GM18873 (cell line): ENCODE results near the gene GMCL2.

Experiments
- ATAC-seq: cut with Tn5 transposase; IDR thresholded peaks from one replicate; pipeline ENCODE4 v1.9.1; 2021; ENCODE audit warnings: mild to moderate bottlenecking, moderate library complexity, moderate number of reproducible peaks; ENCODE audit not compliant: unreplicated experiment, low FRiP score

GMCL2 gene

DNA sequence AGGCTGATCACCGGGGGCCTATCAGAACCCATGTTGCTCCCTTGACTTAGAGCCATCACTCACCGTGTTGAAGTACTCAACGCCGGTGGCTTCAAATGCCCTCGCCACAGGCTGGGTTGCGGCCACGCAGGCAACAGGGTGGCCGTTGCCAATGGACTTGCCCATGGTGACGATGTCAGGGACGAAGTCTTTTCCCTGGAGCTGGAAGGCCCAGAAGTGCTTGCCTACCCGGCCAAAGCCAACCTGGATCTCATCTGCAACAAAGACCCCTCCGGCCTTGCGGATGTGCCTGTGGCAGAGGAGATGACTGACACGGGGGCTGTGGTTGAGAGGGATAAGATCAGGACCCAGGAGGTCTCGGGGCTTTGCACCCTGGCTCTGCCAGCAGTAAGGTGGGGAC, 35.1 kb upstream of the GMCL2 start:
- no peak for ATAC-seq

DNA sequence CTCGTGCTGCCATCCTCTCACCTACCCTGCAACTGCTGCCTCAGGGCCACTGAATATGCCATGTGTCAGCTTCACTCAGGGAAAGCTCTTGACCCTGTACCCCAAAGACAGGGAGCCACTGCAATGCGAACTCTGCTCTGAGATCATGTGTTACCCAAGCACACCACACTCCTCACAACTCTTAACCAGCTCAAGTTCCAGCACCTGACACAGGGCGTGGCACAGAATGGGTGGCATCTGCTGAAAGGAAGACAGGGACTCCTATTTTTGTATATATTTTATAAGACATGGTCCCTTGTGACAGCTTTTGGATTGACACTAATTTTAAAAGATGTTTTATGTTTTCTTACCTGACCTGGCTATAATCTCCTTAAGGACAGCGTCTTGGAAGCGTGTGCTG, 34.7 kb upstream of the GMCL2 start:
- ATAC-seq: no peak

DNA sequence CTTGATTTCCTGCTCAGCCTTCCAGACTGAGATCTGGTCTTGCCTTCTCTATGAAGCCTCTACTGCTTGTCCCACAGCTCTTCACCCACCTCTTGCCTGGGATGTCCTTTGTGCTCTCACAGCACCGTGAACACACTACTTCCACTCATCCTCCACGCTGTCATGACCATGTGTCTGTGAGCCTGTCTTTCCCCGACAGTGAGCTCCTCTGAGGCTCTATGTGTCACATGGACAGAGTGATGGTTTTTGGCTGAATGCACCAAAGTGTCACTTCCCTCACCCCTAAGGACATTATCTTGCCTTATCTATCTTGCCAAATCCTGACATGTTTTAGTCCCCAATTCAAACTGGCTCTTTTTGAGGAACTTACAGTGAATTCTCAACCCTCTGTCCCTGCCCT, 34.1 kb upstream of the GMCL2 start:
- no peak for ATAC-seq

DNA sequence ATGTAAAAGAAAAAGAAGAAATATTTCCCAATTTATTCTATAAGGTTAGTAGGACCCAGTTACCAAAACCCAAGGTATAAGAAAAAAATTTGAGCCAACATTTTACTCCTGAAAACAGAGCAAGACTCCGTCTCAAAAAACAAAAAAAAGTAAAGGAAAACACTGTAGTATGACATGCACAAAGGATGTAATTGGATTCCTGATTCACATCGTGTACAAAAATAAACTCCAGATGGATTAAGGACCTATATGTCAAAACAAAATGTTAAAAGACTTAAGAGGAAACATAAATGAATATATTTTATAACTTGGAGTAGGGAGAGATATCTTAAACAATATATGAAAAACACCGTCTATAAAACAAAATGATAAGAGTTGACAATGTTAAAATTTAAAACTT, 31.7 kb upstream of the GMCL2 start:
- ATAC-seq: no peak

DNA sequence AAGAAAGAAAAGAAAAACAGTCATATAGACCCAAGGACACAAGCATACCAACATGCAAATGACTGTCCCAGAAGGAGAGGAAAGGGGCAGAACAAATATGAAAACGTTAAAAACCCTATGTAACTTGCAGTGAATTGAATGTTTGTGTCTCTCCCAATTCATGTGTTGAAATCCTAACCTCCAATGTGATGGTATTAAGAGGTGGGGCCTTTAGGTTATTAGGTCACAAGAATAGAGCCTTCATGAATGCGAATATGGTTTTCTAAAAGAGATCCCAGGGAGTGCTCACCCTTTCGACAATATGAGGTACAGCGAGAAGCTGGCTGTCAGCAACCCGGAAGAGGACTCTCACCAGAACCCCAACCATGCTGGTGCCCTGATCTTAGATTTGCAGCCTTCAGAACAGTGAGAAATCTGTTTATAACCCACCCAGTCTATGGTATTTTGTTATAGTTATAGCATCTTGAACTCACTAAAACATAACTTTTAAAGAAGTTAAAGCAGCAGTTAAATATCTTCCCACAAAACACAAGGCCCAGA, 31.1 kb upstream of the GMCL2 start:
- no peak for ATAC-seq

DNA sequence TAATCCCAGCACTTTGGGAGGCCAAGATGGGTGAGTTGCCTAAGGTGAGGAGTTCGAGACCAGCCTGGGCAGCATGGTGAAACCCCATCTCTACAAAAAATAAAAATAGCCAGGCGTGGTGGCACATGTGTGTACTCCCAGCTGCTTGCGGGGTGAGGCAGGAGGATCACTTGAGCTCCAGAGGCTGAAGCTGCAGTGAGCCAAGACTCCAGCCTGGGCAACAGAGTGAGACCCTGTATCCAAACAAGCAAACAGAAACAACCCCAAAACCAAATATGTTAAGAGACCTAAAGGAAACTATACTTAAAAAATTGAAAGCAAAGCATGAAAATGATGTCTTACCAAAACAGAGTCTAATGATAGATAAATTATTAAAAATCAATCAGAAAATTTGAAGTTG, 29.6 kb upstream of the GMCL2 start:
- no peak for ATAC-seq

DNA sequence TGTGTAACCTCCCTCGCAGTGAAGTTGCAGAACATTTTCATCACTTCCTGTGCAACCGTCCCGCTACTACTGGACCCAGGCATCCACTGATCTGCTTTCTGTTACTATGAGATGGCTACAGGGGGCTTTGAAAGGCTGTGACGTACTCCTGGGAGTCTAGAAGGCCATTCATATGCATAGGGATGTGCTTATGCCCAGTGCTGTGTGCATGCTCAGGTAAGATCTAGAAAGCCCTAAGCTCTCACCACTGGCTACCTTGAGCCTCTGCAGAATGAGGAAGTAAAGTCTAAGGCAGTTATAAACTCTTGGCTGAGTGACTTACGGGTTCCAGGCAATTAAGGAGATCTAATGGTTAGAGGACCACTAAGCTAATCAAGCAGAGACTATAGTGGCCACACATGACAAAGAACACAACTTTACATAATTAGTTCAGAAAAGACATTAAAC, 28.9 kb upstream of the GMCL2 start:
- no peak for ATAC-seq

DNA sequence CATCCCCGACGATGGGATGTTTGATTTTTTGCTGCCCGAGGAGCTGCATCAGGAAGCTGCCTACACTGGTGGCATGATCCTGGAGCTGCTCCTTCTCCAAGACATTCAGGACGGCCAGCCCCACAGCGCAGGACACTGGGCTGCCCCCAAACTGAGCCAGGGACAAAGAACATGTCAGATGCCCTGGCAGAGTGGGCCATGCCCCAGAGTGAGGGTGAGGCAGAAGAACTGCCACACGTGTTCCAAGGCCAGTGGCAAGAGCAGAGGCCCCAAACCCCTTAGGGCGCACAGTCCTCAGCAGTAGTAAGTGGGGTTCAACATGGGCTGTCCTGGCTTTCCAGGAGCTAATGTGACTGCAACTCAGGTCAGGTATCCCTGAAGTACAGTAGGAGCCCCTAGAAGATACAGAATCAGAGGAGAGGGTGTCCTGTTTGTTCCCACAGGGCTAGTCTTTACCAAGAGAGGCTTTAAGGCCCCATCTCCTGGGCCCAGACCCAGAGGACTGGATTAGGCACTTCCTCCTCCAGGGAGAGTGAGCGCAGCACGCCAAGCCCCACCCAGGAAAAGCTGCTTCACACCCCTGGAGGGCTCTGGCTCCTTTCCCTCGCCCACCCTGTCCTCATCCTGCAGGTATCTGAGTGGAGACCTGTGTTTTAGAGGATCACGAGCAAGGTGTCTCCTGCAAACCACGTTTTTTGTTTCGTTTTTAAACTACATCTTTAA, 28.3 kb upstream of the GMCL2 start:
- ATAC-seq: no peak

DNA sequence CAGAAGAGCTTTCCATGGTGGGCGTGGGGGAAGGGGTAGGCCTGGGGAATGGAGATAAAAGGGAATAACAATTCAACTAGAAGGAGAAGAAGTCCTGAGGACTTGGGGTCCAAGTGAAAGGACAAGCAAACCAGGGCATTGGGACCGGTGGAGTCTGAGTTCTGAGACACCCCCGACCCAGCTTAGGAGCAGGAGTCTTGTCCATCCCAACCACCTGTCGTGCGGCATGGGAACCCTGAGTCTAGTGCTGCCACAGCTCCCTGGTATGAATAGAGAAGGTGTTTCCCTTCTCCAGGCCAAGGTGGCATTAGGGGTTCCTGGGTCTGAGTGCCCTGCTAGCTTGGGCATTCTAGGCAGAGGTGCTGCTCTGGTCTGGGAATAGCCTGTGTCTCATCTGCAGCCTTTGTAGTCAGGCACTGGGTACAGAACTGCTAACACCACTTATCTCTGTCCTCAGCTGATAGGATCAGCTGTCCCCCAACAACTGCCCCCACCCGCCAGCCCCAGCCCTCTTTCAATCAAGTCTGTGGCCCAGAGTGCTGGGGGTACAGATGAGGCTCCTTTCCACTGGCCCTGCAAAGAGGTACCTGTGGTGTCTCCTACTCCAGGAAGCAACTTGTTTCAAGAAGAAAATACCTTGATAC, 27.1 kb upstream of the GMCL2 start:
- ATAC-seq: no peak

DNA sequence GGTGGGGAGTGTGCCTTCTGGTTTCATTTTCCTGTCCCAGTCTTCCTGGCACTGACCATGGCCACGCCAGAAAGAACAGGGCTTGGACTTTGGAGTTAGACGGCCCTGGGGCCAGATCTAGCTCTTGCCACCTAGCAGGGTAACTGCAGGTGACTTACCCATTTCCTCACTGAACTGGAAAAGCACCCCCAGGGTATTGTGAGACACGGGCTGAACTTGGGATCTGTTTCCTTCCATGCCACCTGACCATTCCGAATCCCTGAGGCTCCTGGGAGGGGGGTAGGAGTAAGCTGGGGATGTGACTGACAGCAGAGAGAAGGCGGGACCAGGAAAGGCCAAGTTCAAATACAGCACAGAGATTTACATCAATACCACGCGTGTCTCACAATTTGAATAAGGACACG, 26.6 kb upstream of the GMCL2 start:
- no peak for ATAC-seq

DNA sequence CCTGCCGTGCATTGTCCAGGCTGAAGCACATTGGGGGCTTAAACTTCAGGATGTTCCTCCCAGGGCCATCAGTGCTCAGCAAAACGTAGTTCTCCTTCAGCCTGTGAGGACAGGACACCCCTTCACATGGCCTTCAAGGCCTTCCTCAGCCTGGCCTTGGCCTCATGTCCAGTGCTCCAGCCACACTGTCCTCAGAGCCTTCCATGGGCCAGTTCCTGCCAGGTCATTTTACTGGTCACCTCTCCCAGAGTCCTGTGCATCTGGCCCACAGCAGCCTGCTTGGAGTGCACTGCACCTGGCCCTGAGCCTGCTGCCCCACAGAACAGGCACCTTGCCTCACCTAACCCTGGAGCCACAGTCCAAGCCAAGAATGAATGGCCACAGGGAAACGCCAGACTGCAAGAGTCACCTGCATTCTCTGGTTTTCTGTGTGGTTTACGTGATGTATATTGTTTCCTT, 25.9 kb upstream of the GMCL2 start:
- no peak for ATAC-seq

DNA sequence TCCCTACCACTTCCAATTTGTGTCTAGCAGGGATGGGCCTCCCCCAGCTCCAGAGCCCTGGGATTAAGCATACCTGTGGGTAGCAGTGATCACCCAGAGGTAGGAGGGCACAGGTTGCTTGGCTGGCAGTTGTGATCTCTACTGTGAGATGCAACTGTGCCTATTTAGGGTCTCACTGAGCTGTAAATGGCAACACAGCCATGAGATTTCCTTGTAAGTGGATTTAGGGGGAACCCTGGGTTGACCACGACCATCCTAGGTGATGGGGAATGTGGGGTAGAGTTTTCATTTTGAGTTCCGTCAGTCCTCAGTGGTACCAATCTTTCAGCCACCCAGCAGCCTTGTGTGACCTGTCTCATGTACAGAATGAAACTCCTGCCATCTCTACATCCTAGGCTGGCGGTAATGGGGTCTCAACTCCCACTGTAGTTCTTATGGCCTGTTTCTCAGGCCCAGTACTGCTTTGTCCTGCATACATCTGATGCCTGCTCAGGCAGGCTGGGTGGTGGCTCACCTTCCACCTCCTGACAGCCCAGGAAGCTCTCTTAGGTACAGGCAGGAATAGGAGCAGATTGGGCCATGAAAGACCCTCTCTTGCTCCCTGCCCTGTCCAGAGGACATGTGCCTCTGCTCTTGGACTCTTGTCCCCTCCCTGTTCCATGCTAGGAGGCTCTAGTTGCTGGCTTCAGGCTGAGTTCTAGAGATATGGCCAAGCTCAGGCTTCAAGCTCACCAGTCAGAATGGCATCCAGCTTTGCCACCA, 25.3 kb upstream of the GMCL2 start:
- ATAC-seq: no peak

DNA sequence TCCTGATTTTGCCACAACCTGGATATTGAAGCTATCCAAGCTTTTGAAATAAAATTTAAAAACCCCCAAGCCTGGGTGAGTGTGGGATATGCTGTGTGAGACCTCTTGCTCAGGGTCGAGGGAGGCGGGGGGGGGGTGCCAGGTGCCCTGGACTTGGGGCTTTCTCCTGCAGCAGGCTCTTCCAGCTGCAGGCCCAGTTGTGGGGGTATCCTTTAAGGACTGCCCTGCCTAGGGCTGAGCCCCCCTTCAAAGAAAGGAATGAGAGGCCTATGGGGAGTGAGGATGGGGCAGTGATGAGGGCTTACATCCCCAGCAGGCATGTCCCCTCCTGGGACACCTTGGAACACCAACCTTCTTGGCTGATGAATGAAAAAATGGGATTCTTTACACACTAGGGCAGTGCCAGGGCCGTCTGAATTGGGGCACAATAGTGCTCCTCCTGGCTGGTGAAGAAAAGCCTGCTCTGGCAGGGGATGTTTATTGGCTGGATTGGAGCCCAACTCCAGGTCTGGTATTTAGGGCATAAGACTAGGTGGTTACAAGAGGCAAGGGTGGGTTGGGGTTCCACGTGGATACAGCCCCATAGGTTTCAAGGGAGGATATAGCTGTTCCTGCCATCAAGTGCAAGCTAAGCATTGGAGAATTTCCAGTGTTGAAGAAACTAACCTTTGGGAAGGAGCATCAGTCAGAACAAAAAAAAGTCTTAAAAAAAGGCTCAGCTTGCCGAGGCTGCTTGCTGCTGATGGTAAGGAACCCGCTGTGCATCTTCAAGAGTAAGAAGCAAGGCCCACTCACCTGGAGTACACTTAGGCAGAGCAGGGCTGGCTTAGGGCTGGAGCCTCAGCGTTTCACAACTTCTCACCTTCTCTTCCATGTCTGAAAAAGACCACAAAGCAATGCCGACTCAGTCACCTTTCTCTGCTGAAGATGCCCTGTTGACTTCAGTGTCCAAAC, 24.2 kb upstream of the GMCL2 start:
- no peak for ATAC-seq

DNA sequence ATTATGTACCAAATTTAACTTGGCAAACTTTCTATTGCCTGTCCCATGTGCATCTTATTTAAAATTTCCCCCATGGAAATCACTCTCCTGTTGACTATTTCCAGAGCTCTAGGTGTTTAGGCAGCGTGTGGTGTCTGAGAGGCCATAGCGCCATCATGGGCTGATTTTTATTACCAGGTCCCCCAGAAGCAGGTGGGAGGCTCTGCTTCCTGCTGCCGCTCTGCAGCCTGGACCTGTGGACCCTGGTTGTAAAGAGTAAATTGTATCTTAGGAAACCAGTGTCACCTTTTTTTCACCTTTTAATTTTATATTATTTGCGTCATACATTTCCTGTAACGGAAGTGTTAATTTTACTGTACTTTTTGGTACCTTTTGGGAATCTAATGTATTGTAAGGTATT, 23.5 kb upstream of the GMCL2 start:
- ATAC-seq: no peak

DNA sequence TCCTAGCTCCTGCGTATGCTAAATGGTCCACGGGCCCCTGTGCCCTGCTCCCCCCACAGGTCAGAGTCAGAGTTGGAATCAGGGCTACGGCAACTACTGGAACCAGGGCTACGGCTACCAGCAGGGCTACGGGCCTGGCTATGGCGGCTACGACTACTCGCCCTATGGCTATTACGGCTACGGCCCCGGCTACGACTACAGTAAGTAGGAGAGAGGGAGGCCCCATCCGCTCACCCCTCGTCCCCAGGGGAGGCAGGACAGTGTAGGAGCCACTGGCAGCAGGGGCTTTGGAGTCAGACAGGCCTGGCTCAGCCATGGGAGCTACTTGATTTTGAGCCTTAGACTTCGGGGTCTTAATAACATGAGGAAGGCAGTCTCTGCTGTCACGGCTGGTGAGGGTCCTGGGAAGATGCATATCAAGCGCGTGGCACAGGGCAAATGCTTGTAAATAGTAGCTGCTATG, 22.9 kb upstream of the GMCL2 start:
- no peak for ATAC-seq

DNA sequence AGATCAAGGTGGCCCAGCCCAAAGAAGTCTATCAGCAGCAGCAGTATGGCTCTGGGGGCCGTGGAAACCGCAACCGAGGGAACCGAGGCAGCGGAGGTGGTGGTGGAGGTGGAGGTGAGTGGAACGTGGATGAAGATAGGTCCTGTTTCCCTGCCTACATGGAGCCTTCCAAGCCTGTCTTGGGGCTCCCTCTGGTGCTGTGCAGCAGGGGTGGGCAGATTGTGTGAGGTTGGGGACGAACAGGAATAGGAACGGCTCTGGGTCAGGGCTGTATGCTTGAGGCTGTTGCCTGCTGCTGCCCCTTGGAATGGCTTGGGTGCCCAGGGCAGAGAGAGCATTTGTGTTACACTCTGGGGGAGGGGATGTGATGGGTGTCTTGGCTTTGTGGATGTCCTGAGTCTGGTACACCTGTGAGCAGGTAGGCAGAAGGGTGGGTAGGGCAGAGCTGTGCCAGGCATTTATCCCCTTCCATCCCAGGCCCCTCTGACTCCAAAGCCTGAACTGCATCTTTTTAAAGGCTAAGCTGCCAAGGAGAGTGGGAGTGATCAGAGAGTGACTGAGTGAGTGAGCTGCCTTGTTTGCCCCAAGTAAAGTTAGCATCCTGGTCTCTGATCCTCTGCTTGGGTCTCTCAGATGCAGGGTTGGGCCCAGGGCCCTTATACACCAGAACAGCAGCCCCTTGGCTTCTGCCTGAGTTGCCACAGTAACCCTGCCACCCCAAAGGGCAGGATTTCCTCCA, 22.3 kb upstream of the GMCL2 start:
- ATAC-seq: no peak

DNA sequence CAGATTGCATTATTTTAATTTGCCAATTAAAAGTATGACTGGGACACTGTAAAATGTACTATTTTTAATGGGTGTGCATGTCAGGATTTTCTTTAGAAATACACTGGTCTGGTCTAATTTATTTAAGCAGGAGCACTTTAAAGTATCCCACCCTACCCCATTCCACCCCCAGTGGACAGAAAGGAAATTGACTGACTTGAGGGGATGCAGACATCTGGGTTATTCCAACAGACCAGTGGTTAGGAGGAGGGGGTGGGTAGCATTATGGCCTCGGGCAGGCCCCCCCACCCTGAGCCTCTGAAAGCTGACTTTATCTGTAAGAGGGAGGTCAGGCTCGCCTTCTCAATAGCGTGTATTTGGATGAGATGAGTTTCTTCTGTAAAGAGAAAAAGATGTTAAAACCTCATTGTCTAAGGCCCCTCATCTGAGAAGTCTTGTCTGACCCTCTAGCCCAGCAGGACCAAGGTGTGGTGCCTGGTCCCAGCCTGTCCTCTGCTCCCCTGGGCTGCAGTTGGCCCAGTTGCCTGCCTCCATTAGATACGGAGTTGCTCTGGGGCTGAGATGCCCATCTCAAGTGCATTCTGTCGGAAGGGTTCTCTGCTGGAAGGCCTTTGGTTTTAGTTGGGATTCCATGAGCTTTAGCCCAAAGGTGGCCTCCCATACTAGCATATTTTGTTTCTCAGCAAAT, 21.5 kb upstream of the GMCL2 start:
- no peak for ATAC-seq

DNA sequence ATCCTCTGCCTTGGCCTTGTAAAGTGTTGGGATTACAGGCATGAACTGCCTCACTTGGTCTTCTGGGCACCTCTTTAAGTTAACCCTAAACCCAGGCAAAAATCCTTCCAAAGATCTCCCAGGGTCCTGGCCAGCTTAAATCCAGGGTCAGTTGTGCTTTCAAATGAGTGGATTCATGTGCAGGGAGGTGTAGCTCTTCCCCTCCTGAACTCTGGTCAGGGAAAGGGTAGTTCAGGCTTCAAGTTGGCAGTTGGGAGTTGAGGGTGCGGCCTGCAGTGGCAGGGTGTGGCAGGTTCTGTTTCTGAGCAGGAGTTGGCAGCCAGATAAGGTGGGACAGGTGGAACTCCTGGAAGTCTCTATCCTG, 20.7 kb upstream of the GMCL2 start:
- no peak for ATAC-seq
